Cardiac fibroblast (primary cell): ENCODE measurements around the gene HOXD3.

ENCODE experiments used
- DNase-seq, 2 donors: peaks; one replicate each; pipeline versions ENCODE4 v3.0.0 to v3.0.0-alpha.2; 2010; ENCODE audit warnings: low read depth in 2 of 2
- H3K4me3 ChIP-seq, 2 donors: replicated peaks in 1 of 2; 1 replicate in 1 of 2; 2 replicates in 1 of 2; pipeline ENCODE4 v1.5.1; 2011; ENCODE audit warnings: low read depth in 2 of 2, low read length in 2 of 2, mild to moderate bottlenecking in 2 of 2, moderate library complexity in 1 of 2
- CTCF ChIP-seq: IDR thresholded peaks from one replicate; pipeline ENCODE4 v1.5.1; 2011; ENCODE audit warnings: low read depth, mild to moderate bottlenecking, low read length, inconsistent platforms

Gene HOXD3

GRCh38 chr2:176130147-176130956 lies 26.8 kb upstream of the HOXD3 start:
- TF ChIP-seq CTCF: no peak
- DNase-seq: no peak
- no peak overlapping the region for H3K4me3 ChIP-seq

- H3K4me3 ChIP-seq: no peak overlapping the region
- no peak for TF ChIP-seq CTCF
Measured at GRCh38 chr2:176130957-176131847, 25.9 kb upstream of the HOXD3 start.

DNA sequence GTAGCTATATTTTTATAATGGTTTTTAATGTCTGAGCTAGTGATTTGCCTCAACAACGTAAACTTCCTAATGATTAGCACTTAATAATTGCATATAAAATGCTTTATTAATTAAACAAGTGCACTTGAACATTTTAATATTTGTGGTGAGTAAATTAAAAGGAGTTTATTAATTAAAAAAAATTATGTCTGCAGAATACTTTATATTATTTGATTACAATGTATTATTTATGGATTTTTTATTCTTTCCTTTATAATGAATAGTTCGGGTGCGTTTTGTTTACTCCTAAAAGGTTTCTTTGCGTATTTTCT lies 25.3 kb upstream of the HOXD3 start:
- H3K4me3 ChIP-seq: no peak overlapping the region
- TF ChIP-seq CTCF: no peak
- no peak for DNase-seq

More at GRCh38 chr2:176130957-176131847, 25.9 kb upstream of the HOXD3 start:
- DNase-seq: no peak

GRCh38 chr2:176132205-176133171 lies 24.6 kb upstream of the HOXD3 start:
- DNase-seq: no peak
- no peak for TF ChIP-seq CTCF

GRCh38 chr2:176133389-176133788 lies 23.7 kb upstream of the HOXD3 start:
- no peak for TF ChIP-seq CTCF
- no peak overlapping the region for H3K4me3 ChIP-seq
- DNase-seq: no peak

More at GRCh38 chr2:176132205-176133171, 24.6 kb upstream of the HOXD3 start:
- no peak overlapping the region for H3K4me3 ChIP-seq

GRCh38 chr2:176134035-176134434 lies 23.1 kb upstream of the HOXD3 start:
- no peak overlapping the region for H3K4me3 ChIP-seq
- DNase-seq: no peak
- TF ChIP-seq CTCF: no peak
